Iris pigment epithelial cell (primary cell): Measurements from ENCODE around the gene PIK3R1.
"Not testable (repeated sequence)": the region's sequence is repeated elsewhere in the genome, so short reads cannot be mapped to it uniquely, and the experiment has no call there.

Source experiments
- DNase-seq: peaks from one replicate; pipeline ENCODE4 v3.0.0-alpha.2; 2011; ENCODE audit warnings: low read depth

Gene PIK3R1

GRCh38 chr5:68193481-68194036, 22.0 kb upstream of the PIK3R1 start:
- DNase-seq, result peak; percentile 13

DNA sequence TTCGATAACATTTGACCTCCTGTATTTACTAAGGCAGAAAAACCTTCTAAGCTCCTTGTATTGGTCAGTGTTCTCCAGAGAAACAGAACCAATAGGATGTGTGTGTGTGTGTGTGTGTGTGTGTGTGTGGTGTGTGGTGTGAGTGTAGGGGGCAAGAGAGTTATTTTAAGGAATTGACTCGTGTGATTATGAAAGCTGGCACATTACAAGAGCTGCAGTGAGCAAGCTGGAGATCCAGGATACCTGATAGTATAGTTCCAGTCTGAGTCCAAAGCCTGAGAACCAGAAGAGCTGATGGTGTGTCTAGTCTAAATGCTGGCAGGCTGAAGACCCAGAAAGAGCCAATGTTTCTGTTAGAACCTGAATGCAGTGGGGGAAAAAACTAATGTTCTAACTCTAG, 21.2 kb upstream of the PIK3R1 start:
- DNase-seq, result no peak

- no peak for DNase-seq
Observed at GRCh38 chr5:68195137-68195536, 20.4 kb upstream of the PIK3R1 start.

DNA sequence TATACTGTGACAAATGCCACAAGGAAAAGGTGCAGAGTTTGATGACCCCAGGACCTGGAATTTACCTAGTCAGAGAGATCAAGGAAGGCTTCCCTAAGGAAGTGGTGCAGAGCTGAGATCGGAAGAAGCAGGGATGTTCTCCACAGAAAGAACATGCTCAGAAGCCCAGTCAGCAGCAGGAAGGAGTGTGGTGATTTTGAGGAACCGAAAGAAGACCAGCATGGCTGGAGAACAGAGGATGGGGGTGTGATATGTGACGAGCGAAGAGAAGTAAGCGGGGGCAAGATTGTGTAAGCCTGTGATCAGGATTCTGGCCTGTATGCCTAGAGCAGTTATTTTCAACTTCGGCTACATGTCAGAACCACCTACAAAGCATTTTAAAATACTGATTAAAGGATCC, 18.7 kb upstream of the PIK3R1 start:
- DNase-seq, result no peak

DNA sequence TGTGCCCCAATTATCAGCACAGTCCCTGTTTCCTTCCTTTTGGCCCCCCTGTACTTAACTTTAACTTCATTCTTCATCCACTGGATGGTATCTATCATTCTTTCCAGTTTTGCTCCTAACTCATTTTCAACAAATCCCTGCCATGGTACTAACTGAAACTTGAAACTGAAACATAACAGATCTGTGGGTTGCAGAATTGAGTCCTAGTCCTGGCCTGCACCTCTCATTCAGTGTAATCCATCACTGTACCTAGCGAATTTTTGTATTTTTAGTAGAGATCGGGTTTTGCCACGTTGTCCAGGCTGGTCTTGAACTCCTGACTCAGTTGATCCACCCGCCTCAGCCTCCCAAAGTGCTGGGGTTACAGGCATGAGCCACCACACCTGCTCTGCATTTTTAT, 15.3 kb upstream of the PIK3R1 start:
- DNase-seq, result no peak

DNA sequence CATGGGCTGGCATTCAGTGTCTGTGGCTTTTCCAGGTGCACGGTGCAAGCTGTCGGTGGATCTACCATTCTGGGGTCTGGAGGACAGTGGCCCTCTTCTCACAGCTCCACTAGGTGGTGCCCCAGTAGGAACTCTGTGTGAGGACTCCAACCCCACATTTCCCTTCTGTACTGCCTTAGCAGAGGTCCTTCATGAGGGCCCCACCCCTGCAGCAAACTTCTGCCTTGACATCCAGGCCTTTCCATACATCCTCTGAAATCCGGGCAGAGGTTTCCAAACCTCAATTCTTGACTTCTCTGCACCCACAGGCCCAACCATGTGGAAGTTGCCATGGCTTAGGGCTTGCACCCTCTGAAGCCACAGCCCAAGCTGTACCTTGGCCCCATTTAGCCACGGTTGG, 4.9 kb upstream of the PIK3R1 start:
- DNase-seq, result not testable (repeated sequence)

DNA sequence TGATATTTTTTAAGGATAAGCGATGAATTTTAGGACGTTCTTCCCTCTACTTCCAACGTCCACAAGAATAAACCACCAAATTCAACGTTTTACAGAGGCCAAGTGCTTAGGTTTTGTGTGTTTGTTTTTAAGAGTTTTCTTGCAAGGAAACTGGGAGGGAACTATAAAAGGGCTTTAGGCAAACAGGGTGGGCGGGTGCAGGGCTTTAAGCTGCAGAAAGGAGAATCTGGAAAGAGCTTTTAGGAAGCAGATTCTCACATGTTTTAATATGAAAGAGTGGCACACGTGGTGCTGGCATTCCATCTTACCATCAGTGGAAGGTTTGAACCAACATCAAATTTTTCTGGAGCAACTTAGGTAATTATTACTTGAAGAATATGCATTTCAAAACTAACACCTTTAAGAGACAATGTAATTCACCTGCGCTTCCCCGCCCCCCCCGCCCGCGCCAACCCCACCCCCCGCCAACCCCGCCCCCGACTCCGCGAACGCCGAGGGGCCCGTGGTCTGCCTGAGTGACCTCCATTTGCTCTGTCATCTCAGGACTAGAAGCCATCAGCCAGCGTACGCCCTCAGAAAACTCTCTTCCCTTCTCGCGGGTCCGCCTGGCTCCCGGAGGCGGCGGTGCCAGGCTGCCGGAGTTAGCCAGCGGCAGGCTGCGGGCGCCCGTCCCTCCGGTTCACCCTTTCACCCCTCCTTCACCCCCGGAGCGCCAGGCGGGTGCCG, 911 bp upstream of the PIK3R1 start:
- DNase-seq, result peak; percentile 17

DNA sequence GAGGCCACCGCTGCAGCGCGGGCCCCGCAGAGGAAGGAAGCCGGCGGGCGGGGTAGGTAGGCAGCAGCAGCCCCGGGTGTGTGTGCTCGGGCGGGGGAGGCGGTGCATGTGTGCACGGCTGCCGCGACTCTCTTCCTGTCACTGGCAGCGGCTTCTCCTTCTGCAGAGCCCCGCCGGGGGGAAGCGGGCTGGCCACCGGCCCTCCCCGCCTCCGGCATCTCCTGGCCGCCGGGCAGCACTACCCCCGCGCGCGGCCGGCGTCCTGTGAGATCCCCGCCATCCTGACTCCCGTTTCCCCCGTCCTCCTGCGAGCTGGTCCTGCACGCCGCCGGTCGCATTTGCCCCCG, 315 bp downstream of the PIK3R1 start:
- no peak for DNase-seq

DNA sequence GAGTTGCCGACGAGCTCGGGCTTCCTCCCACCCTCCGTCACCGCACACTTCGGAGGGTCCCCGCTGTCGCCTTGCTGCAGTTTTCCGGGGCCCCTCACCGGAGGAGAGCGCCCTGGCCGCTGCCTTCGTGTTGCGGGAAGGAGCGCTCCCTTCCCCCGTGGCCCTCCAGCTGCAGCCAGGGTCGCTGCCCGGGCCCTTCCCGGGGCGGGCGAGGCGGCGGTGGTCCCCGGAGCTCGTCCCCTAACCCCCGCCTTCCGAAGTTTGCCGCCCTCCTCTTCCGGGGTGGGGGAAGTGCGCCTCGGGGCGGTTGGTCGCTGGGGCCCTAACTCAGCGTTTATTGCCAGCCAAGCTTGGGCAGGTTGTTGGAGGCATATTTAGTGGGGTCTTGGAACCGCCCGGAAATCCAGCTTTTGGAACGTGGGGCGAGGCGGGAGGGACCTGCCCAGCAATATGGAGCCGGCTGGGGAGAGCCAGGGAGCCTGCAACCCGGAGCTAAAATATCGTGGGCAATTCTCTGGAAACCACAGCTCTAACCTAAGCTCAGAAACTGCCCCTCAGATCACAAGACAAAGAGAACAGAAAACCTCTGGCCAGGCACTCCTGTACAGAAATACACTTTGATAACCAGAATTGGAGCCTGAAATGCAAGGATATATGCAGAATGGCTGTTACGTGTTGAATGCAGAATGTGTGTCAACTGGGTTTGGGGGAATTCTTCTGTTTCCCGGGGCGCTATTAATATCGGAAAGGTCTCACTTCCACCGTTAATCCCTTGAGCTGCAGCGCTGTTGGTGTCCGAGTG, 890 bp downstream of the PIK3R1 start:
- peak; percentile 29 for DNase-seq

GRCh38 chr5:68217047-68217355, 1.4 kb downstream of the PIK3R1 start:
- peak; percentile 41 for DNase-seq

DNA sequence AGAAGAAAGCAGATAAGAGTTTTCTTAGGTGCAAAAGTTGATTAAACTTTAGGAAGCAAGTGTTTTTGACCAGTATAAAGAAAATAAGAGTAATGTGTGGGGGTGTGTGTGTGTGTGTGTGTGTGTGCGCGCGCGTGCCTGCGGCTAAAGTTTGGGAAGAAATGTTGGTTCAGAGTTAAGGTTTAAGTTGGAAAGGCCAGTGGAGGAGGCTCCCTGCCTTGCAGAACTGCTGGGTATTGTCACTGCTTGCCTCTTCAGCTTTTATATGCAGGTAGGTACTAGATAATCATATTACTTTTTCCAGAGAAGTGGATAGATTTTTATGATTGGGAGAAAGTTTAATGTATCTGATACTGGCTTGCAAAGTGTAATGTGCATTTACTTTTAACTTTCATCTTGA, 2.0 kb downstream of the PIK3R1 start:
- peak; percentile 25 for DNase-seq

- no peak for DNase-seq
Observed at GRCh38 chr5:68219161-68219816, 3.7 kb downstream of the PIK3R1 start.

DNA sequence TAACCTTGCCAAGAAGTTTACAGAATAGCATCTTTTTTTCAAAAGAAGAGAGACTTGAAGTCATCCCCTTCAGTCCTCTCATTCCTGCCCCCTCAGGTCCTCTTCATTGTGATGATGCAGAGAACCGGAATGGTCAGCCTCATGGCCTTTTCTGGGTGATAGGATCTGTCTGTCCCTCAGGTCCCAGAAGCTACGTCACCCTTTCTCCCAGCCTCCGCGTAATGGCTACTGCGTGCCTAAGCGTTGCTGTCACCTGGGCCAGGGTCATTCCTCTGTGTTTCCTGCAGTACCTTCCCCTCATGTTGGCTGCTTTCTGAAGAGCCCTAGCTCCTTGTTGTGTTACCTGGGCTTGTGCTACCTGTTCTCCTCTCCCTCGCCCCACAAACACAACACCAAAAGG, 4.7 kb downstream of the PIK3R1 start:
- no peak for DNase-seq

- DNase-seq, result no peak
Observed at GRCh38 chr5:68220914-68221313, 5.4 kb downstream of the PIK3R1 start.

DNA sequence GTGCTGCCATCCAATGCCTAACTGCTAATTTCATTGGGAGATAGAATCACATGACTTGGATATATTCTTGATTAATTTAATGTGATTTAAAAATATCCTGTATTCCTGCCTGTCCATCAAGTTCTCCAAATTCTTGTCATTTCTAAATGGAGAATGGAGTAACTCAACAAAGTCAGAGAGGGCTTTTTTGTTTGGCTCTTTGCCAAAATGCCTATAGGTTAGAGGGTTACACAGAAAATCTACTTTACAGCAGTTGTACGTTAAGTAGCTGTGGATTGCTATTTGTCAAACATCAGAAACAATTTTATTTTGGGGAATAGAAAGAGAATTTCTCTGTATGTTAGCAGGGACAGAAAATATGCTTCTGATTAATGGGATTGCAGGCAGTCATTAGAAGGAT, 5.9 kb downstream of the PIK3R1 start:
- no peak for DNase-seq

- no peak for DNase-seq
Observed at GRCh38 chr5:68222310-68222709, 6.8 kb downstream of the PIK3R1 start.

GRCh38 chr5:68222824-68223354, 7.3 kb downstream of the PIK3R1 start:
- DNase-seq, result no peak

GRCh38 chr5:68223904-68224303, 8.3 kb downstream of the PIK3R1 start:
- DNase-seq, result no peak

- peak; percentile 65 for DNase-seq
Observed at GRCh38 chr5:68224509-68225187, 9.1 kb downstream of the PIK3R1 start.

DNA sequence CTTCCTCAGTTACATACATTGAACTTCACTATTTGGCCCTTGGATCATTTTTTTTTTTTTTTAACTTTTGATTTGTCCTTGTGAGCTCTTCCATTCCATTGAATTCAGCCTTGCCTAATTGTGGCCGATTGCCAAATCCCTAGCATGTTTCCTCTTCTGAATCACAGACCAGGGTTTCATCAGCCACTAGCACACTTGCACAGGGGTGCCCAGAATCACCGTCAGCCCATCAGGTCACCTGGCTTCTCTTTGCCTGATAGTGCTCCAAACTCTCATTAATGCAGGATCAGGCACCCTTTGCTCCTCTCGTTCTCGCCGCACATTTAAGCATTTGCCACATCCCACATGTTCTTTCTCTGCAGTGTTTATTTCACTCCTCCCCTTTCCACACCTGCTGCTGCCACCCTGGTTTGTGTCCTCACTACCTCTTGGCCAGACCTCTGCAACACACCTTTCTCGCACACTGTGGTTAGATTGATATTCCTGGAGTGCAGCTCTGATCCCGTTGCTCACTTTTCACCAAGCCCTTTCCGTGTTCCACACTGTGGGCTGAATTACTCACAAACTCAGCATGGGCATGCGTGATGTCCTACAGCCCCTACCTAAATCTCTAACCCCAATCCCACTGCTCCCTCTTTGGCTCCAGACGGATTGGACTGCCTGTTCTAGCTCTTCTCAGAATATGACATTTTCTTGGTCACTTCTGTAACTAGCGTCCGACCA, 9.8 kb downstream of the PIK3R1 start:
- peak; percentile 94 for DNase-seq

GRCh38 chr5:68225911-68226545, 10.5 kb downstream of the PIK3R1 start:
- DNase-seq, result no peak
